Activated T-cell treated with anti-CD3 and anti-CD28 coated beads for 1 hour (primary cell): ENCODE data around the gene PSMB4.
"Not testable (repeated sequence)": the region's sequence is repeated elsewhere in the genome, so short reads cannot be mapped to it uniquely, and the experiment has no call there.

Experiments used
- DNase-seq: peaks from one replicate; pipeline ENCODE4 v3.0.0-alpha.2; 2020; ENCODE audit warnings: low read depth

PSMB4 gene

DNA sequence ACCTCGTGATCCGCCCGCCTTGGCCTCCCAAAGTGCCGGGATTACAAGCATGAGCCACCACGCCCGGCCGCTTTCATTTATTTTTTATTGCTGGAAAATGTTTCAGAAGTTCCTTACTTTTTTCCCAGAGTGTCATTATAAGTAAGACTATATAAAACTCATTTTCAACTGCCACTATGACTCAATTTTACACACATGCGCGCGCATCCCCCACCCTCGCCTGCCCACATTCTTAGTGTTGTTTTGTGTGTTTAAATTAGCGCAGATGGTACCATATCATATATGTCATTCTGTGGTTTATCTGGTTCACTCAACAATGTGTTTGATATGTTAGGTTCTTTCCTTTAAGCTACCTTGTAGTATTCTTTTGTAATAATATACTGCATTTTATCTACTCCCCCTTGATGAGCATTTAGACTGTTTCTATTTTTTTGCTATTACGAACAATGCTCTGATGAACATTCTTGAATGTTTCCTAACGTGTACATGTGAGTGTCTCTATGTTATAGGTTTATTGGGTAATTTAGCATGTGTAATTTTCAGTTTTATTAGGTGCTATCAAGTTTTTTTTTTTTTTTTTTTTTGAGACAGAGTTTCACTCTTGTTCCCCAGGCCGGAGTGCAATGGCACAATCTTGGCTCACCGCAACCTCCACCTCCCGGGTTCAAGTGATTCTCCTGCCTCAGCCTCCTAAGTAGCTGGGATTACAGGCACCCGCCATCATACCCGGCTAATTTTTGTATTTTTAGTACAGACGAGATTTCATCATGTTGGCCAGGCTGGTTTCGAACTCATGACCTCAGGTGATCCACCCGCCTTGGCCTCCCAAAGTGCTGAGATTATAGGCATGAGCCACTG lies 8.9 kb upstream of the PSMB4 start:
- DNase-seq = not testable (repeated sequence)

DNA sequence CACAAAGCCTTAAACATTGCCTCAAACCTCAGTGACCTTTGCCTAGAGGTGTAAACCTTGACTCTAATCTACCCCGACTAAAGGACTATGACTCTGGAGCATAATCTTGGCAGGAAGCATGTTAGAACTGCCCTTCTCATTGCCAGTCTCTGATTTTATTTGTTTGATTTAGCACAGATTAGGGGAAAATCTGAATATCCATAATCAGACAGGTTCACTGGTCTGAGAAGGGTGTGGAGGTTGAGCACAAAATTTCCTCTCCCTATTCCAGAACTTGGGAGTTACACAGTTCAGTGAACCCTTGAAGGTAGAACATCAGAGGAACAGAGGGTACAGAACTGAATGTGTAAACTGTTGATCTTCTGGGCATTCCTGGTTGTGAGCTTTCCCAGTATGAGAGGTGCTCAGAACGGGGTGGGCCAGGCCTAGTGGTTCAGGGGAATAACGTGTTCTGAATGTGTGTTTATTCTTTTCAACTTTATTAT lies 8.3 kb upstream of the PSMB4 start:
- DNase-seq = no peak

DNA sequence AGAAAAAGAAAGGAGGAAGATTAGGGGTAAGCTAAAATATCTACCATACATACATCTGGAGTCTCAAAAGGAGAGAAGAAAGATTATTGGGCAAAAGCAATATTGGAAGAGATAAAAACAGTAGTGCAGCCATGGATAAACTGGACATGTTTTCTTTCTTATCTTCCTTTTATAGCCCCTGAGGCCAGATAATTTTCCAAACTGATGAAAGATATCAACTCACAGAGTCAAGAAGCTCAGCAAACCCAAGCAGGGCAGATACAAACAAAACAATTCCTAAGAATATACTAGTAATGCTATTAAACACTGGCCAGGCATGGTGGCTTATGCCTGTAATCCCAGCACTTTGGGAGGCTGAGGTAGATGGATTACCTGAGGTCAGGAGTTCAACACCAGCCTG lies 5.8 kb upstream of the PSMB4 start:
- DNase-seq = no peak

DNA sequence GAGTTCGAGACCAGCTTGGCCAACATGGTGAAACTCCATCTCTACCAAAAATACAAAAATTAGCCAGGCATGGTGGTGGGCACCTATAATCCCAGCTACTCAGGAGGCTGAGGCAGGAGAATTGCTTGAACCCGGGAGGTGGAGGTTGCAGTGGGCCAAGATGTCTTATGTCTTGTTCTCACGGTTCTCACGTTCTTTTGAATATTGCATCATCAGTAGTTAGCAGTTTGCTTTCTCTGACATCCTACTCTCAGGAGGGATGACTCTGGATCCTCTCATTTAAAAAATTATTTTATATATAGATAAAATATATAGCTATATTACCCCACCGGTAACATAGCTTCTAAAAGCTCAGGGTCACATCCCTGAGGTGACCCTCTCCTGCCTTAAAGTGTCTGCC lies 3.1 kb upstream of the PSMB4 start:
- not testable (repeated sequence) for DNase-seq

DNA sequence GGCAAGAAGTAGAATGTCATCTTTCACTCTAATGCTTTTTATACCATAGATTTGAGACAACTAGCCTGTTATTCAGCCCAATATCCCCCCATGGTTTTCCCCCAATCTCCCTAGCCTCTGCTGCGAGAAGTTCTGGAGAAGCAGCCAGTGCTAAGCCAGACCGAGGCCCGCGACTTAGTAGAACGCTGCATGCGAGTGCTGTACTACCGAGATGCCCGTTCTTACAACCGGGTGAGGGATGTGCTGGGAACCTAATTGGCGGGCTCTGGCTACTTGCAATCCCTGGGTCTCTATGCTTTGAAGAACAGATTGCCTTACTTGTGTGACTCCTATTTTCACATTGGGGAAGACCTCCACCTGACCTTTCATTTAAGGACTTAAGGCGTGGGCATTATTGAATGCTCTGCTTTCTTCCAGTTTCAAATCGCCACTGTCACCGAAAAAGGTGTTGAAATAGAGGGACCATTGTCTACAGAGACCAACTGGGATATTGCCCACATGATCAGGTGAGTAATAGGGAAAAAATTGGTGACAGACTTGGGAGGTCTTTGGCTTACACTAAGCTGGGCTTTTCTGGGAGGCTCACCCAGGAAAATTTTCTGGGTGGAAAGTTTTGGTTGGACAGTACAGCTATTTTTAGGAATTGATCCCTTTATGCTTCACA lies 1.9 kb downstream of the PSMB4 start:
- no peak for DNase-seq

DNA sequence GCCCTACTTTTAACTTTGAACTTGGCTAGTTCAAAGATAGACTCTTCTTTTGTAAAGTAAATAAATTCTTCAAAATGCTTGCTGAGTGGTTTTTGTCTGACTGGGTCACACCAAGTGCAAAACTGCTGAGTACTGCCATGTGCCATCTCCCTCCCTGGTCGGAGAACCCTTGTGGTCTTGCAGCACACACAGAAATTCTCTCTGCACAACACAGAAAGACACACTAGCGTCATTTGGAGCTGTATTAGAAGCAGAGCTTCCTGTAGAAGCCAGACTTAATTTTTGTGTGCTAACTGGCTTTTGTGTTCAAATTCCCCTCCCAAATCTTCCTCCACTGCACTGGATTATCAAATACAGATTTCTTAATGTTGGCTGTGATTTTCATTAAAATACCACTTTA lies 2.5 kb downstream of the PSMB4 start:
- DNase-seq = no peak

DNA sequence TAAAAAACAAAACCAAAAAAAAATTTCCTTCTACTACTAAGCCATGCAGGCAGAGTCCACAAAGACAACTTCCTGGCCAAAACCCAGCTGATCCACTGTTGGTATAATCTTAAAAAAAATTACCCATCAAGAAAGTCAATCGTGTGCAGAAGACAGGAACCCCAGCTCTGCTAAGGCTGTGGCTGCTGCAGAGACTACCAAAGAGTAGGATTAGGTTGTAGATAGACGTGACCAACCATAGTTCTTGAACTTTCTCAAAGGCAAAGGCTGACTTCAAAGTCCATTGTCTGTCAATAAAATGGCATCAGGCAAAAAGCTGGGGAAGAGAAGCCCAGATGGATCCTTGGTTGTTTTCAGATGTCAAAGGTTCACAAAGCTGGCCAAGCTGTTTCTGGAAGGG lies 3.4 kb downstream of the PSMB4 start:
- DNase-seq = no peak

DNA sequence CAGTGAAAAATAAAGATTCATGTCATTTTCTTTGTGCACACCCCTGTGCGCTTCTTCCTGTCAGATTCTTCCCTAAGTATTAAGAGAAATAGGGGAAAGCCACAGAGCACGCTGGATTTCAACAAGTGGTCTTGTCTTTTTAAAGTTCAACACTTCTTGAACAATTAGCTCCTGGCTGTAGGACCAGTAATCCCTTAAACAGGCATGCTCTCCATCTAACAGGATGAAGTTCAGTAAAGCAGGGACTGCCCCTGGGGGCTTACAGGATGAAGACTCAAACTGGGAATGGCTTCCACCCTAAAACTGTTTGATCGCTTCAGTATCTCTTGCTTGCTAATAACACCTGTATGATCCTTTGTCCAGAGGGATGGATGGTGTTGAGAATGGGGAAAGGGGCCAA lies 4.2 kb downstream of the PSMB4 start:
- DNase-seq = no peak

DNA sequence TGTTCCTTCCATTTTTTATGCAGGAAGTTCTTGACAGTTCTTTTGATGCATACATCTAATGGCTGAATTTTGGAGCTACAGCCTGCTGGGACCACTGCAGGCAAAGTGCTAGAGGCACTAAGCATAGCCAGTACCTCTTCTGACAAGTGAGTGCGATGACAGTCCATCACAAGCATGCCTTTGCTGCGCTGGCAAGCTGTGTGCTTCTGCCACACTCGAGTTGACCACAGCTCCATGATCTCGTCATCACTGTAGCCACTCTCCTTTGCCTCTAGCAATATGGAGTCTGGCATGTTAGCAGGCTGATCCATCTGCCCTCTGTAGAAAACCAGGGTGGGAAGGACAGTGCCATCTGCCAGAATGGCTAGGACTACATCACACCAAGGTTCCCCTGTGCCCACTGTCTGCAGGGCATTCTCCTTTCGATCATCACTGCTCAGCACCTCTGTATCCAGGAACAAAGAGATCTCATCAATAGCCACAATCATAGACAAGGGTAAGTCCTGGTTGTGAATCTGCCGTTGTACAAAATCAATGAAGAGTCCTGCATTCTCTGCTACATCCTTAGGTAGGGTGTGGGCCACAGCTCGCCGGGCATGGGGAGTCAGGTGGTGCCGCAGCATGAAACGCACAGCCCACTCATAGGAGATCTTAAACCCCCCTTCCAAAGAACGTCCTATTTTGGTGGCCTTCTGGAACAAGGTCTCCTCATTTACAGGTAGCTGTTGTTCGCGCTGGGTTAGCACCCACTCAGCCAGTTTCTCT lies 6.0 kb downstream of the PSMB4 start:
- no peak for DNase-seq

DNA sequence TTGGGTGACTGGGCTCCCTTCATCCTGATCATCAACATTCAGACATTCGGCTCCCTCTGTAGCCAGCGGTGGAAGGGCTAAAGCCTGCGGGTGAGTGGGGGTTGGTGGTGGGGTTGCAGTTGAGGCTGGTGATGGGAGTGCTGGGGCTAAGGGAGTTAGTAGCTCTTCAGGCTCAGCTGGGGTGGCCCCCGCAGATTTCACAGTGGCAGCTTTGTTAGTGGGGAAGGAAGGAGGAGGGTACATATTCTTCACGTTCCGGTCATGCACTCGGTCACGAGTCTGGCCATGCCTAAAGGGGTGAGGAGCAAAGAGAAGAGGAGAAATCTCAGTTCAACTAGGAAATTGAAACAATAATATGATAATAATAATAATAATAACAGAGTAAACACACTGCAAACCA lies 6.8 kb downstream of the PSMB4 start:
- no peak for DNase-seq

DNA sequence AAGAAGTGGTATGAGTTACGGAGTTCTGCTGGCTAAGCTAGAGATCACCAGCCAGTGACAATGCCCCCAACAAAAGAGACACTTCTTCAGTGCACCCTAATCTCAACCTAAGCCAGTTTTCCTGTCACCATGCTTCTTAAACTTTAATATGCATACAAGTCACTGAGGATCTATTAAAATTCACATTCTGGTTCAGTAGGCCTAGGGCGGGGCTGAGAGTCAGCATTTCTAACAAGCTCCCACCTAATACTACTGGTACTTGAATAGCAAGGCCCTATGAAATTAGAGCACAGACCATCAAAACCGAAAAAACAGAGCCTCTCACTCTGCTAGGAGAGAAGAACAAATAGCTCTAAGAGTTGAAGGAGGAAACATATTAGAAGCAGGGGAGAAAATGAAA lies 7.9 kb downstream of the PSMB4 start:
- DNase-seq = no peak

DNA sequence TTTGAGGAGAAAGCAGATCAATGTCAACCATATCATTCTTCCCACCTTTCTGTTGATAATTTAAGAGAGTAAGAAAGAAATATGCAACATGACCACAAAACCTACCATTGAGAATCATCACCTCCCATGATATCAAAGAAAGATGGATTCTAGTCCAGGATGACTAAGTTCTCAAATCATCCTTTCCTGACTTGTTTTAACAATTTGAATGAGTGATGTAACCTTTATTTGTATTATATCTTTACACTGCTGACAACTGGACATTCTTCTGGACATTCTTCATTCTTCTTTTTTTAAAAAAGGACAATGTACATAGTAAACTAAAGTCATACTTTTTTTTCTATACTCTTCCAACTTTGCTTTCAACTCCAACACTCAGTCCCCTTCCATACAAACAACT lies 9.5 kb downstream of the PSMB4 start:
- no peak for DNase-seq

DNA sequence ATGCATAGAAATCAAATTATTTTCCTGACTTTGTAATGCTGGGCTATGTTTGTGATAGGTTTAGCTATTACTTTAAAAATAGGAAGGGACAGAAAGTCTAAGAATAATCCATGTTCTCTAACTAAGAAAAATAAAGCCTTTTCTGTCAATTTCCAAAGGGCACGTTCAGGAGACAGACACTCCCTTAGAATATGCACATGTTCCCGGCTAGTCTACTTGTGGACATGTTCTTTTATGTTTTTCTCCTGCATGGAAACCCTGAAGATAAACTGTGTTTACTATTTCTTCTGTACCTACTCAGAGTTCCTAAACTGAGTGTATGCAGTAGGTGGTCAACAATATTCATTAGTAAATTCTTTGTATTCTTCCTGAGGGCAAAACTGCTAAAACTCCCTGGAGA lies 12.5 kb downstream of the PSMB4 start:
- no peak for DNase-seq

DNA sequence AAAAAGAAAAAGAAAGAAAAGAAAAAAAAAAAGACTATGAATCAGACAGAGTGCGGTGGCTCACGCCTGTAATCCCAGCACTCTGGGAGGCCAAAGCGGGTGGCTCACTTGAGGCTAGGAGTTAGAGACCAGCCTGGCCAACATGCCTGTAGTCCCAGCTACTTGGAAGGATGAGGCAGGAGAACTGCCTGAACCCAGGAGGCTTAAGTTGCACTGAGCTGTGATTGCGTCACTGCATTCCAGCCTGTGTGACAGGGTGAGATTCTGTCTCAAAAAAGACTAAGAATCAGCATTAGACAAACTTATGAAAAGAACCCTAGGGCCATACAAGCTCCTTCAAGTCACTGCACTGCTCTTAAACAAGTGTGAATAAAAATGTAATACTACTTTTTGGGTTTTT lies 16.9 kb downstream of the PSMB4 start:
- DNase-seq = no peak

DNA sequence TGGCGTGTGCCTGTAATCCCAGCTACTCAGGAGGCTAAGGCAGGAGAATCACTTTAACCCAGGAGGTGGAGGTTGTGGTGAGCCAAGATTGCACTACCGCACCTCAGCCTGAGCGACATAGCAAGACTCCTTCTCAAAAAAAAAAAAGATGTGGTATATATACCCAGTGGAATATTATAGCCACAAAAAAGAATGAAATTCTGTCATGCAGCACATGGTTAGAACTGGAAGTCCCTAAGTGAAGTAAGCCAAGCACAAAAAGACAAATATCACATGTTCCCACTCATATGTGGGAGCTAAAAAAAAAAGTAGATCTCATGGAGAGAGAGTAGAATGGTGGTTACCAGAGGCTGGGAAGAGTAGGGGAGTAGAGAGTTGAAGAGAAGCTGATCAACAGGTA lies 18.7 kb downstream of the PSMB4 start:
- no peak for DNase-seq

DNA sequence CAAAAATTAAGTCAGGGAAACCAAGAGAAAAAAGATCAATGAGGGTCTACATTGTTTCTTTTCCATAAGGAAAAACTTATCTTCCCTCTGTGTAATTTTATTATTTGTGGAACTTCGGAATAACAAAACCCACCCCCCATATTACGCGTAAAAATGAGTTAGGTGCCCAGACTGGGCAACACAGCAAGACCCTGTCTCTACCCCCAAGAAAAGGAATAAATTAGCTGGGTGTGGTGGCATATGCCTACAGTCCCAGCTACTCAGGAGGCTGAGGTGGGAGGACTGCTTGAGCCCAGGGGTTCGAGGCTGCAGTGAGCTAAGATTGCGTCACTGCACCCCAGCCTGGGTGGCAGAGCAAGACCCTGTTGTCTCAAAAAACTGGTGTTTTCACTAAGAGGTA lies 20.4 kb downstream of the PSMB4 start:
- DNase-seq = no peak

DNA sequence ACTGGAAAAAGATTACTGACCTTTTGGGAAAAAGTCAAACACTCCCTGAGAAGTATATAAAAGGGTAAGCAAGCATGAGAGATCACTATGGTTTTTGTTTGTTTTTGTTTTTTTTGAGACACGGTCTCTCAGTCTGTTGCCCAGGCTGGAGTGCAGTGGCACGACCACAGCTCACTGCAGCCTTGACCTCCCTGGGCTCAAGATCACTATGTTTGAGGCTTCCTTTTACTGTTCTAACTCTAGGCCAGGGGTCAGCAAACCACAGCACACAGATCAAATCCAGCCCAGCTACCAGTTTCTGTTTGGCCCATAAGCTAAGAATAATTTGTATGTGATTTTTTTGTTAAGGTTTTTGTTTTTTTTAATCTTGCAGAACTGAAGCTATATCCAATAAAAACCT lies 25.7 kb downstream of the PSMB4 start:
- no peak for DNase-seq

DNA sequence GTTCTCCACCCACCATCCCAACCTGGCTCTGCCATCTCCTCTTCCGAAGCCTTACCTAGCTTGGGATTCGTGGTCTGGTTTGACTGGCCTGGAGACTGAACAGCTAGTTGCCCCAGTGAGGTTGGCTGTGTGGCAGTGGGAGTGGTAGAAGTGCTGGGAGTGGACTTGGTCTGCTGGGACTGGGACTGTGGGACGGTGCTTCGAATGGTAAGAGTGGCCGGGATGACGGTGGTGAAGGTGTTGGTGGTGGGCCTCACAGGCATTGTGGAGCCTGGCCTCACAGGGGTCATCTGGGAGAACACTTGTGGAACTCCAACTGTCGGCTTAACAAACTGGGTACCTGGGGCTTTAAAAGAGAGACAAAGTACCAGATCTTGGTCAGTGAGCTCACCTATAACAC lies 28.7 kb downstream of the PSMB4 start:
- DNase-seq = no peak

DNA sequence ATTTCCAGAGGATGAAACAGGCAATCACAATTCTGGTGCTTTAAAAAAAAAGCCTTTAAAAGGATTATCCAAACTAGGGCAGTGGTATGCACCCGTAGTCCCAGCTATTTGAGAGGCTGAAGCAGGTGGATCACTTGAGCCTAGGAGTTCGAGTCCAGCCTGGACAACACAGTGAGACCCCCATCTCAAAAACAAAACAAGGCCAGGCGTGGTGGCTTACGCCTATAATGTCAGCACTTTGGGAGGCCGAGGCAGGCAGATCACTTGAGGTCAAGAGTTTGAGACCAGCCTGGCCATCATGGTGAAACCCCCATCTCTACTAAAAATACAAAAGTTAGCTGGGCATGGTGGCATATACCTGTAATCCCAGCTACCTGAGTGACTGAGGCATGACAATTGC lies 34.5 kb downstream of the PSMB4 start:
- not testable (repeated sequence) for DNase-seq

DNA sequence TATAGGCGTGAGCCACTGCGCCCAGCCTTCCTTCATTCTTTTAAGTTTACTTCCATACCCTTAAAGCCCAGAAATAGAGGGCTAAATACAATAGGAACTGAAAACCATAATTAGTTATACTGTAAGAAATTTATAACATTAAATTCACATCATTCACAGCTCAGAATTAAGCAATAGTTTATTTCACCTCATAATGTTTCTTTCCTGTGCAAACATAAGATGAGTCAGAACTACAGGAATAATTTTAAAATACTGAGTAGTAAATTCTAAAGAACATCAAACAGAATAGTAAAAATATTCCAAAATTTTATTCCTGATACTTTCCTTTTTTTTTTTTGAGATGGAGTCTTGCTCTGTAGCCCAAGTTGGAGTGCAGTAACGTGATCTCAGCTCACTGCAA lies 35.8 kb downstream of the PSMB4 start:
- DNase-seq = no peak

DNA sequence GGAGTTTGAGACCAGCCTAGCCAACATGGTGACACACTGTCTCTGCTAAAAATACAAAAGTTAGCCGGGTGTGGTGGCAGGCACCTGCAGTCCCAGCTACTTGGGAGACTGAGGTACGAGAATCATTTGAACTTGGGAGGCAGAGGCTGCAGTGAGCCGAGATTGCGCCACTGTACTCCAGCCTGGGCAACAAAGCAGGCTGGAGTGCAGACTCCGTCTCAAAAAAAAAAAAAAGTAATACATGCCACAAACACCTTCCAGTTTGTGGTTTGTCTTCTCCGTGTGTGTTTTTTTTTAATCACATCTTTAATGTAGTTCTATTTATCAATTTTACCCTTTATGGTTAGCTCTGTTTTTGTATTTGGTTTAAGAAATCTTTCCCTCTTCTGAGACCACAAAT lies 37.6 kb downstream of the PSMB4 start:
- DNase-seq = no peak

DNA sequence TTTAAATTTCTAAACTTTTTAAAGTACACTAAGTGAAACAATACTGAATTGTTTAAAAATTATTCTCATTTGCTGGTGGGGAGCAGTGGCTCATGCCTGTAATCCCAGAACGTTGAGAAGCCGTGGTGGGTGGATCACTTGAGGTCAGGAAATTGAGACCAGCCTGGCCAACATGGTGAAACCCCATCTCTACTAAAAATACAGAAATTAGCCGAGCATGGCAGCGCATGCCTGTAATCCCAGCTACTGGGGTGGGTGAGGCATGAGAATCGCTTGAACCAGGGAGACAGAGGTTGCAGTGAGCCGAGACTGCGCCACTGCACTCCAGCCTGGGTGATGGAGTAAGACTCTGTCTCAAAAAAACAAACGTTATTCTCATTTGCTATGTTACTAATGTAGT lies 38.0 kb downstream of the PSMB4 start:
- not testable (repeated sequence) for DNase-seq
